ENCODE measurements around the gene OSM. TPM values are rescaled to one million over a fixed set of nuclear protein-coding genes. Genes with fewer than 3 reads are reported as not detected.

OSM gene
- total RNA-seq, 4 donors from 2014 or later, result 0.76 to 8.8 (median 0.76) TPM; not detected in 1

- H3K4me1 ChIP-seq, result peaks cover 8 to 22% of the 10 kb centered on the region in 2 donors
- H3K36me3 ChIP-seq, result no peaks in the 10 kb centered on the region
- TF ChIP-seq POLR2A (IDR thresholded peaks at IDR 0.05) (no peak), CTCF (IDR thresholded peaks at IDR 0.05) (no peak)
- no peaks in the 10 kb centered on the region for H3K27me3 ChIP-seq
- intact Hi-C loops (cut with DNase I; ENCODE audit: low total_unique reads), result loop anchor here (5.0 kb wide), 1 partner anchor 101 kb away; the partner anchor contains the start of gene RNF215
- H3K27ac ChIP-seq, result no peak overlapping the region
- no peaks in the 10 kb centered on the region for H3K9me3 ChIP-seq
- no peak overlapping the region for H3K4me3 ChIP-seq
- DNase-seq, result no peak
Measured at GRCh38 chr22:30285846-30286200, 19.2 kb upstream of the OSM start.

DNA sequence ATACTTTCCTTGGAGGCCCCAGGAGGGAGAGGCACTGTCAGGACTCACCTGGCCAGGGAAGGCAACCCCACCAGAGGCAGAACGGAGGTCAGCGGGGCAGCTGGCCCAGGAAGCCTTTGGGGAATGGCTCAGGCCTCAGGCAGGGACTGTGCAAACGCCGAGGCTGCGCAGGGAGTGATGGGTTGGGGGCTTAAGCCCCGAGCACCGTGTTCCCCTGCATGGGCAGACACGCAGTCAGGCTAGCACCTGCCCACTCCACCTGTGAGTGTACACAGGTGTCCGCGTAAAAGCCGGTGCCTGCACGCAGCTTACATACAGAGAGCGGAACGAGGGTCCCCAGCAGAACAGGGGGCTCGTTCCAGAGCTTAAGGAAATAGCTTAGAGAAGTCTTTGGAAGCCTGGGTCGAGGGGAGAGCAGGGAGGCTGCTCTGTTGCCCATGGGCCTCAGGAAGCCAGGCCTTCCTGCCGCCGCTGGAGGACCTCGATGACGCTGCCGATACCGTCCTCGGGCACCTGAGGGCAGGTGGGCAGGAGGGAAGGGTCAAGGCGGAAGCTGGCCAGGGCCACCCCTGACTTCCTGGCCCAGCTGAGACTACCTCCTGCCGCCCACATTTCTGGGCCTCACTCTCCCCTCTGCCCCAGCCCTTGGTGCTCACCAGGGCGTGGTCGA lies 18.7 kb upstream of the OSM start:
- Histone ChIP-seq H3K36me3 (no peaks in the 10 kb centered on the region), H3K4me3 (no peak overlapping the region)
- intact Hi-C loops (cut with DNase I; ENCODE audit: low total_unique reads), result loop anchor here (5.0 kb wide), 1 partner anchor 102 kb away; the partner anchor contains the start of gene RNF215

DNA sequence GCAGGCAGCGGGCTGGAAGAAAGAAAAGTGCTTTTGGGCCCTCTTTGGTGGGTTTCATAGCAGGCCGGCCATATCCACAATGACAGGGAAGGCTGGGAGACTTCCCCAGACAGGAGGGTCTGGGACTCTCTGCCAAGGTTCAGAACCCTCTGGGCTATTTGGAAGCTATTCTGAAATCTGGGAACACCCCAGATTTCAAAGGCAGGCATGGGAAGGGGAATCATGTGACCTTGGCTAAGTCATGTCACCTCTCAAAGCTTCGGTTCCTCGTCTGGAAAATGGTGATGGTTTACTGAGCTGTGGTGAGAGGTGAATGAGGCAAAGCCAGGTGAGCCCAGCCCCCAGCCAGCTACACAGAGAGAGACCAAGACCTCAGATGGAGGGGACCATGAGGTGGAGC lies 18.0 kb upstream of the OSM start:
- DNase-seq, result no peak
- no peak overlapping the region for H3K4me3 ChIP-seq
- TF ChIP-seq CTCF (IDR thresholded peaks at IDR 0.05) (no peak), POLR2A (IDR thresholded peaks at IDR 0.05) (no peak)
- no peaks in the 10 kb centered on the region for H3K9me3 ChIP-seq
- H3K27ac ChIP-seq, result no peak overlapping the region
- peaks cover 0 to 13% of the 10 kb centered on the region in 2 donors for H3K4me1 ChIP-seq
- intact Hi-C loops (cut with DNase I; ENCODE audit: low total_unique reads), result loop anchor here (5.0 kb wide), 1 partner anchor 103 kb away; the partner anchor contains the start of gene RNF215
- no peaks in the 10 kb centered on the region for H3K27me3 ChIP-seq
- H3K36me3 ChIP-seq, result no peaks in the 10 kb centered on the region

More for the DNA sequence above, 18.7 kb upstream of the OSM start:
- peaks cover 3 to 17% of the 10 kb centered on the region in 2 donors for H3K4me1 ChIP-seq
- no peaks in the 10 kb centered on the region for H3K9me3 ChIP-seq
- no peaks in the 10 kb centered on the region for H3K27me3 ChIP-seq
- DNase-seq, result no peak
- no peak overlapping the region for H3K27ac ChIP-seq
- TF ChIP-seq CTCF (IDR thresholded peaks at IDR 0.05) (no peak), POLR2A (IDR thresholded peaks at IDR 0.05) (no peak)

- Histone ChIP-seq H3K36me3 (no peaks in the 10 kb centered on the region), H3K9me3 (no peaks in the 10 kb centered on the region), H3K4me1 (peaks cover 0 to 13% of the 10 kb centered on the region in 2 donors), H3K27ac (no peak overlapping the region), H3K27me3 (no peaks in the 10 kb centered on the region), H3K4me3 (no peak overlapping the region)
- DNase-seq, result no peak
- TF ChIP-seq CTCF (IDR thresholded peaks at IDR 0.05) (no peak), POLR2A (IDR thresholded peaks at IDR 0.05) (no peak)
- intact Hi-C loops (cut with DNase I; ENCODE audit: low total_unique reads), result no loop called here
Measured at GRCh38 chr22:30284172-30284571, 17.5 kb upstream of the OSM start.

- TF ChIP-seq CTCF (IDR thresholded peaks at IDR 0.05) (no peak), POLR2A (IDR thresholded peaks at IDR 0.05) (no peak)
- intact Hi-C loops (cut with DNase I; ENCODE audit: low total_unique reads), result no loop called here
Measured at GRCh38 chr22:30283342-30283741, 16.7 kb upstream of the OSM start.

More at GRCh38 chr22:30283342-30283741, 16.7 kb upstream of the OSM start:
- H3K36me3 ChIP-seq, result no peaks in the 10 kb centered on the region
- no peaks in the 10 kb centered on the region for H3K27me3 ChIP-seq
- H3K27ac ChIP-seq, result no peak overlapping the region
- peaks cover 0 to 11% of the 10 kb centered on the region in 2 donors for H3K4me1 ChIP-seq
- H3K9me3 ChIP-seq, result no peaks in the 10 kb centered on the region
- H3K4me3 ChIP-seq, result no peak overlapping the region
- DNase-seq, result no peak
